Fibroblast of mammary gland (primary cell): Measurements from ENCODE around the gene IL23R.

ENCODE experiments used
- DNase-seq: peaks from one replicate; pipeline ENCODE4 v3.0.0-alpha.2; 2010; ENCODE audit warnings: low read depth
- H3K4me3 ChIP-seq: 2 replicates; pipeline ENCODE4 v1.5.1; 2011; ENCODE audit warnings: low read depth, mild to moderate bottlenecking, low read length, moderate library complexity; ENCODE audit not compliant: control insufficient read depth
- TF ChIP-seq, protein P1 (sequence below): conservative IDR thresholded peaks from 2 replicates; pipeline ENCODE4 v1.5.1; 2011; ENCODE audit warnings: low read depth, low read length, inconsistent platforms; ENCODE audit not compliant: control insufficient read depth, insufficient read depth

IL23R gene

DNA sequence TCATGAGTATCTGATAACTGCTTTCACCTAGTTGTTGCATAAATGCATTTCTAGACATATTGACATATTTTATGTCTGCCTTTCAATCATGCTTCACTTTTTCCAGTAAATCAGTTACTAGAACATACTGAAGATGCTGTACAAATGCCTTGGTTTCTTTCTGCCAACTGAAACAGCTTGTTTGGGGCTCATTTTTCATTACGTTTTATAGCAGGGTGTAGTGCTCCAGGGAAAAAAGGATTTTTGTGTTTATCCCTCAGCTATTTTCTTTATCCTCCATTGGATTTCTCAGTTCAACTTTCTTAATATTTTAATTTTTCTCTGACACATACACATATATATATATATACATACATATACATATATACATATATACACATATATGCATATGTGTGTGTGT is 51.7 kb downstream of the IL23R start:
- TF ChIP-seq, protein P1, sequence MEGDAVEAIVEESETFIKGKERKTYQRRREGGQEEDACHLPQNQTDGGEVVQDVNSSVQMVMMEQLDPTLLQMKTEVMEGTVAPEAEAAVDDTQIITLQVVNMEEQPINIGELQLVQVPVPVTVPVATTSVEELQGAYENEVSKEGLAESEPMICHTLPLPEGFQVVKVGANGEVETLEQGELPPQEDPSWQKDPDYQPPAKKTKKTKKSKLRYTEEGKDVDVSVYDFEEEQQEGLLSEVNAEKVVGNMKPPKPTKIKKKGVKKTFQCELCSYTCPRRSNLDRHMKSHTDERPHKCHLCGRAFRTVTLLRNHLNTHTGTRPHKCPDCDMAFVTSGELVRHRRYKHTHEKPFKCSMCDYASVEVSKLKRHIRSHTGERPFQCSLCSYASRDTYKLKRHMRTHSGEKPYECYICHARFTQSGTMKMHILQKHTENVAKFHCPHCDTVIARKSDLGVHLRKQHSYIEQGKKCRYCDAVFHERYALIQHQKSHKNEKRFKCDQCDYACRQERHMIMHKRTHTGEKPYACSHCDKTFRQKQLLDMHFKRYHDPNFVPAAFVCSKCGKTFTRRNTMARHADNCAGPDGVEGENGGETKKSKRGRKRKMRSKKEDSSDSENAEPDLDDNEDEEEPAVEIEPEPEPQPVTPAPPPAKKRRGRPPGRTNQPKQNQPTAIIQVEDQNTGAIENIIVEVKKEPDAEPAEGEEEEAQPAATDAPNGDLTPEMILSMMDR: no peak
- no peak for DNase-seq
- no peak overlapping the region for H3K4me3 ChIP-seq

DNA sequence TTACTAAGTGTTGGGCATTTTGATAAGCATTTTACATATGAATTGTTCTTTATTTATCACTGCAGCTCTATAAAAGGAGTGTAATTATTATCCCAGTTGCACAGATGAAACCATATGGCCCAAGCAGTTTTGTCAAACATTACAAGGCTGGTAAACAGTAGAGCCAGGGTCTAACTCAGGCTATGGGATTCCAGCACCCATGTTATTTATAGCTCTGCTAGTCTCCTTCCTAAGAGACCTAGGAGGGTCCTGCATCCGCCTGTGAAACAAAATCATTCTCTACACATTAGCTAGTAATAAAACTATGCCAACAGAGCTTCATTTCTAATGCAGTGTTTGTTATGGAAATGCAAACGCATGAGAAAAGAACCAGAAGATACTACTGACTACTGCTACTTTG is 58.6 kb downstream of the IL23R start:
- DNase-seq: no peak
- no peak overlapping the region for H3K4me3 ChIP-seq
- TF ChIP-seq, protein P1: no peak

DNA sequence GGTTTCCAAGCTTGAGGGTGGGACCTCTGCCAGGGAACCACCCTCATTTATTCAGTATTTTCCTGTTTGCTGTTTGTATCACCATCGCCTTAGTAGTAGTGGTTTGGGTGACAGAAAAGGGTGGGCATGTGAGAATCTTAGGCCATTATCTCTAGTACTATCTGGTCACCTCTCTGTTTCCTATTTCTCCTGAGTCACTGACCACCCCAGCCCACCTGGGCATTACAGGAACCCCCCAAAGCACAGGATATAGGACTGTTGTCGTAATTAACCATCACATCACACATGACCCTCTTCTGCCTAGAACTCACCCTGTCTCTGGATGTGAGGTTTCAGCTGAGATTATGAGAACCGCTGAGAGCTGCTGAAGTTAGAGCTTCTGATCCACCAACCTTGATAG is 60.4 kb downstream of the IL23R start:
- TF ChIP-seq, protein P1: no peak
- no peak overlapping the region for H3K4me3 ChIP-seq
- no peak for DNase-seq

DNA sequence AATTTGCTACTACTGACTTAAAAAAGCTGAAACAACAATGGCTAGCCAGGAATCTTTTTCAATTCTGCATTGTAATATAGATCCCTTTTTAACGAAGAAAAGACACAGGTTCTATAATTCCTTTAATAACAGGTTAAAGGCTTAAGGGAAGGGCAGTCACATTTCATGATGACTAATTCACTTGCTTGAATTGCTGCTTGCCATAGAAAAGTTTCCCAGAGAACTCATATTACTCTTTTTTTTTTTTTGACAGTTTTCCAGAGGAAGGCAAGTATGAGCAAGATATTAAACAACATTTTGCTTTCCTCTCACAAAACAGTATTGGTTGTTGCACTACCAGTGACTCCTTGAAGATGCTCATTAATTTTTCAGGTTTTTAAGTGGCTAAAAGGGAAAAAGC is 60.9 kb downstream of the IL23R start:
- H3K4me3 ChIP-seq: no peak overlapping the region
- peak; percentile 31 for DNase-seq
- TF ChIP-seq, protein P1: no peak

DNA sequence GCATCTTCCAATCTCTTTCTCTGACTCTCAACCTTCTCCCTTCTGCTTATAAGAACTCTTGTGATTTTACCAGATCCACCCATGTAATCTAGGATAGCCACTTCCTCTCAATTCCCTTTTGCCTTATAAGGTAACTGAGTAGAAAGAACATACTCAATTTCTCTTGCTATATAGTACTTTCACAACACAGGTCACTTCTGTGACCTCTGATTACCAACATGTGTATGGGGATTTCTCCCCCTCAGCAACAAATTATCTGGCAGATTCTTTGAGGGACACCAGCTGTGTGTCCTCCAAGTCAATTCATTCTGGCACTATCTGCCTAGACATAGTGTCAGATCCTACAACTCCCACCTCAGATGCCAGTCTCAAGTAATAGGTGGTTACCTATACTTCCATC is 62.5 kb downstream of the IL23R start:
- no peak overlapping the region for H3K4me3 ChIP-seq
- TF ChIP-seq, protein P1: no peak
- no peak for DNase-seq

DNA sequence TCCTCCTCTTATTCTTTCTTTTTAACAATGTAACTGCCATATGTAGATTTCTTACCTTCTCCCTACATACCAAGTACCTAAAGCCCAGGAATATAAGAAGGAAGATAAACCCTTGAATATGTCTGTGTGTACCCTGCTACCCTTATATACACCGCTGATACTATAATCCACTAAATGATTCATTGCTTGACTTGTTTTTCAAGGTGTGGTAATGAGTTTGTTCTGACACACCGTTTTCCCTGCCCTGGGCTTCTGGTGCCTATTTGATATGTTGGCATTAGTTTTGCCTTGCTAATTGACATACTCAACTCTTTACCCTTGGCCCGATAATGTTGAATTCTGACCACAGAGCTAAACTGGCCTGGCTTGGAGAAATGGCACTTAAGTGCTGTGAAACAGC is 64.3 kb downstream of the IL23R start:
- TF ChIP-seq, protein P1: no peak
- no peak for DNase-seq
- no peak overlapping the region for H3K4me3 ChIP-seq

DNA sequence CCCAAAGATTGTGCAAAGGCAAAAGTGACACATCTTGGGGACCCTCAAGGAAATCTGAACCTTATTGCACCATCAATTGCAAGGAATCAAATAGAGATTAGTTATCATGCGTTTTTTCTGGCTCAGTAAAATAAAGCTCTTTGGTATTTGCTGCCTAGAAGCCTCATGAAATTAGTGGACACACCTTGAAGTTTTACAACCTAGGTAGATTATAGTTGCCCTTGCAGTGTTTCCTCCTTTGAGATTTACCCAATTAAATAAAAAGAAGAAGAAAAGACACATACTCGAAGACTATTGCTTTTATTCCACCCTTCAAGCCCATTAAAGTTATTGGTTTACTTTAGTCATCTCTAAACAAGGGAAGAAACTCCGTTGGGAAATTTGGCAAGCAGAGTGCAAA is 70.0 kb downstream of the IL23R start:
- DNase-seq: no peak
- TF ChIP-seq, protein P1: no peak

More for the DNA sequence above, 70.0 kb downstream of the IL23R start:
- H3K4me3 ChIP-seq: no peak overlapping the region
